Gastrocnemius medialis (tissue), 4 donors: Measurements from ENCODE around the gene TMEM164.

Experiments
- POLR2A ChIP-seq, 2 donors: fragments of 450-650 bp; IDR thresholded peaks; one replicate each; pipeline ENCODE4 v1.6.1; 2017; ENCODE audit warnings: antibody characterized with exemption in 2 of 2, mild to moderate bottlenecking in 2 of 2, moderate library complexity in 2 of 2
- TF ChIP-seq, protein P1 (sequence below), 5 experiments: fragments of 450-650 bp in 3 of 5; fragments of 200-600 bp in 2 of 5; sonication (generic) in 2 of 5; IDR thresholded peaks in 4 of 5; conservative IDR thresholded peaks in 1 of 5; 1 replicate in 4 of 5; 2 replicates in 1 of 5; pipeline ENCODE4 v1.5.1; 2016 to 2019; ENCODE audit warnings: antibody characterized with exemption in 5 of 5, mild to moderate bottlenecking in 3 of 5, moderate library complexity in 3 of 5

DNA sequence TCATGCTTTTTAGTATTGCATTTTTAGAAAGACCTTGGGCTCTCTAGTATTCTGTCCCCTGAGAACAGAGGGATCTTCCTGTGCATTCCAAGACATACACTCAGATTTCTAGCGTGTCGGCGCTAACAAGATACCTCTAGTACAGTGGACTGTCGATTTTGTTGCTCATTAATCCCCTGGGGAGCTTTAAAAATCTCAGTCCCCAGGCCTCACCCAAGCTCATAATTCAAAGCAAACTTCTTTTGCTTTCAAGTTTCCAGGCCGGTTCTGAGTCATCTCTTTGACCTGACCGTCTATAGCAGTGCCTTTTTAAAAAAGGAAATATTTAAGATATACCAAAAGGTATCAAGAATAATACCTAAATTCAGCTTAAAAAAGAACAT, 178.0 kb downstream of the TMEM164 start:
- TF ChIP-seq, protein P1, sequence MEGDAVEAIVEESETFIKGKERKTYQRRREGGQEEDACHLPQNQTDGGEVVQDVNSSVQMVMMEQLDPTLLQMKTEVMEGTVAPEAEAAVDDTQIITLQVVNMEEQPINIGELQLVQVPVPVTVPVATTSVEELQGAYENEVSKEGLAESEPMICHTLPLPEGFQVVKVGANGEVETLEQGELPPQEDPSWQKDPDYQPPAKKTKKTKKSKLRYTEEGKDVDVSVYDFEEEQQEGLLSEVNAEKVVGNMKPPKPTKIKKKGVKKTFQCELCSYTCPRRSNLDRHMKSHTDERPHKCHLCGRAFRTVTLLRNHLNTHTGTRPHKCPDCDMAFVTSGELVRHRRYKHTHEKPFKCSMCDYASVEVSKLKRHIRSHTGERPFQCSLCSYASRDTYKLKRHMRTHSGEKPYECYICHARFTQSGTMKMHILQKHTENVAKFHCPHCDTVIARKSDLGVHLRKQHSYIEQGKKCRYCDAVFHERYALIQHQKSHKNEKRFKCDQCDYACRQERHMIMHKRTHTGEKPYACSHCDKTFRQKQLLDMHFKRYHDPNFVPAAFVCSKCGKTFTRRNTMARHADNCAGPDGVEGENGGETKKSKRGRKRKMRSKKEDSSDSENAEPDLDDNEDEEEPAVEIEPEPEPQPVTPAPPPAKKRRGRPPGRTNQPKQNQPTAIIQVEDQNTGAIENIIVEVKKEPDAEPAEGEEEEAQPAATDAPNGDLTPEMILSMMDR (IDR thresholded peaks at IDR 0.05 in 4 of 5, conservative IDR thresholded peaks at IDR 0.05 in 1 of 5), result no peak
- TF ChIP-seq POLR2A (IDR thresholded peaks at IDR 0.05), result no peak
